ENCODE data around the gene CPSF4L. TPM values are rescaled to one million over a fixed set of nuclear protein-coding genes. Genes with fewer than 3 reads are reported as not detected.

Gene CPSF4L
- total and polyA plus RNA-seq, 7 experiments from 2014 or later = not detected

DNA sequence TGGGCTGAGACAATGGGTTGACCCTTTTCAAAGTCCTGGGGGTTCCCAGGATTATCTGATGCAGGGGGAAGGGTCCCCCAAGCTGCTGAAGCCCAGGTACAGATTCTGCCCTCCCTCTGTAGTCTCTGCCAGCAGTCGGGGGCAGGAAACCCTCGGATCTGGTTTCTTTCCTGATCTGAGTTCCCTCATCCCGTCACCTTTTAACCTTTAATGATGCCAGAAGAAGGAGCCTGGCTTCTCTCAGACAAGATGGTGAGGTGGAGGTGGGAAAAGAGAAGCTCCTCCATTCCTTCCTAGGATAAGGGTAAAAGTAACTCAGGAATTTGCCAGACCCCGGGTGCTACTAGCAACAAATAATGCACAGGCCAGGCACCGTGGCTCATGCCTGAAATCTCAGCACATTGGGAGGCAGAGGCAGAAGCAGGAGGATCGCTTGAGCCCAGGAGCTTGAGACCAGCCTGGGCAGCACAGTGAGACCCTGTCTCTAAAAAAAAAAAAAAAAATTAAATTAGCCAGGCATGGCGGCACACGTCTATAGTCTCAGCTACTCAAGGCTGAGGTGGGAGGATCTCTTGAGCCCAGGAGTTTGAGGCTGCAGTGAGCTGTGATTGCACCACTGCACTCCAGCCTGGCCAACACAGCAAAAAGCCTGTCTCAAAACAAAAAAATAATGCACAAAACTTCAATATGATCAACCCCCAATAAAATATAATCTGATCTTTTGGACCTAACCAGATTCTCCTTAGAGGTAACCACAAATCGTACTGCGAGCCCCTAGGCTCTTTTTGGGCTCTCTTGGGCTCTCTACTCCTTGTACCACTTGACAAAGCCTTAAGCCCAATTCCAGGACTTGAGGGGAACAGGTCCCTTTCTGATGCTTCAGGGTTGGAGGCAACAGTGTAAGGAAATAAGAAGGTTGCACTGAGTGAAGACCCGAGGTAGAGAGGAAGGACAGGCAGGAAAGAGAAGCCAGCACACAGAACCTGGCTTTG lies 44.5 kb upstream of the CPSF4L start:
- intact Hi-C loops (cut with micrococcal nuclease) = no loop called here
- no peak overlapping the region for H3K27ac ChIP-seq (ENCODE audit: low read depth, low read length)

DNA sequence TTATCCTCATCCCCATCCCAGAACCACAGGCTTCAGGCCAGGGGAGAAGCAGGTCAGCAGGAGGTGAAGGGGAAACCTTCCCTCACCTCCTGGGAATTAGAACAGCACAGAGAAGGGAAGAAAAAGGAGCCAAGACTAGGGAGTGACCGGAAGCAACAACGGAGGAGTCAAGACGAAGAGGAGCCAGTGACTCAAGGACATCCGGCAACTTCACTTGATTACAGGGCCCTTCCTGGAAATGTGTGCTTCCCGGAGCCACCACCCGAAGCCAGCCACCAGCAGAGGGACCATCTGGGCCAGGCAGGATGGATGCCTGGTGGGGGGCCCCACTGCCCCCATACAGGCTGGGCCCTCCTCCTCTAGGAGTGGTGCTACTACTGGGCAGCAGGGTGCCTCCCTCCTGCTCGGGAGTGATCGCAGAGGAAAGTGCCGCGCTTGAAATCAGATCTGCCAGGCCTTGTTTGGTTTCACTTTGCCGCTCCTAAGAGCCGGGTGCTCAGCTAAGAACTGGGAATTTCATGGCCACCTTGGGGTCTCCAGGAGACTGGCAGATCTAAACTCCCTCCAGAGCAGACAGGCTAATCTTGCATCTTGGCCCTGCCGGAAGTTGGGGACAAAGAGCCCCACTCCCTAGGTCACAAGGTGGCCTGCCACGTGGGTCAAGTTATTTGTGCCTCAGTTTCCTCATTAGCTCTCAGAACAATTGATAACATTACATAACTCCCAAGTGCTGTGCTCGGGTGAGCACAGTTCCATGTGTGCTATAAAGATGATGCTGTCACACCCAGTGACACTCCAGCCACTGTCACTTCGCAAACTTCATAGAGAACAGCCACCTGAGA lies 43.5 kb upstream of the CPSF4L start:
- ChIA-PET CTCF (no interaction called here), POLR2A (no interaction called here)
- ATAC-seq = peak; percentile 40
- H3K27ac Mint-ChIP-seq = no peak overlapping the region
- peak overlapping the region in 4 of 10 donors; percentile 19 to 48 (median 40) for H3K4me3 Mint-ChIP-seq
- no peak overlapping the region for H3K4me3 ChIP-seq (ENCODE audit: low read length)
- intact Hi-C loops (cut with micrococcal nuclease) = no loop called here
- peaks cover 0 to 1% (median 0%) of the 10 kb centered on the region in 11 donors for H3K9me3 Mint-ChIP-seq
- no peak overlapping the region for H3K27ac ChIP-seq (ENCODE audit: low read depth, low read length)
- H3K27me3 Mint-ChIP-seq = peaks cover 0 to 7% (median 4%) of the 10 kb centered on the region in 5 donors
- peaks cover 5 to 7% of the 10 kb centered on the region in 2 donors for H3K4me1 ChIP-seq (ENCODE audit: control insufficient read depth in 2 of 2, insufficient read depth in 2 of 2, low read length in 2 of 2)
- H3K36me3 Mint-ChIP-seq = no peaks in the 10 kb centered on the region
- H3K27me3 ChIP-seq (ENCODE audit: control insufficient read depth in 2 of 2, insufficient read depth in 2 of 2, low read length in 2 of 2) = no peaks in the 10 kb centered on the region
- no peaks in the 10 kb centered on the region for H3K36me3 ChIP-seq (ENCODE audit: control insufficient read depth in 2 of 3, insufficient read depth in 3 of 3, low read length in 3 of 3)
- H3K4me1 Mint-ChIP-seq = peaks cover 6 to 15% (median 10%) of the 10 kb centered on the region in 7 donors
- DNase-seq = no peak
- H3K9me3 ChIP-seq (ENCODE audit: control insufficient read depth in 2 of 3, low read length in 3 of 3) = no peaks in the 10 kb centered on the region

More for the DNA sequence above, 44.5 kb upstream of the CPSF4L start:
- Histone ChIP-seq H3K9me3 (ENCODE audit: control insufficient read depth in 2 of 3, low read length in 3 of 3) (no peaks in the 10 kb centered on the region), H3K36me3 (ENCODE audit: control insufficient read depth in 2 of 3, insufficient read depth in 3 of 3, low read length in 3 of 3) (no peaks in the 10 kb centered on the region), H3K4me1 (ENCODE audit: control insufficient read depth in 2 of 2, insufficient read depth in 2 of 2, low read length in 2 of 2) (peaks cover 9 to 10% of the 10 kb centered on the region in 2 donors), H3K4me3 (ENCODE audit: low read length) (no peak overlapping the region), H3K27me3 (ENCODE audit: control insufficient read depth in 2 of 2, insufficient read depth in 2 of 2, low read length in 2 of 2) (no peaks in the 10 kb centered on the region)
- no peak overlapping the region for H3K27ac Mint-ChIP-seq
- peaks cover 9 to 19% (median 14%) of the 10 kb centered on the region in 7 donors for H3K4me1 Mint-ChIP-seq
- POLR2A ChIA-PET = no interaction called here
- CTCF ChIA-PET = no interaction called here
- ATAC-seq (no peak), DNase-seq (no peak)
- H3K27me3 Mint-ChIP-seq = peaks cover 0 to 9% (median 4%) of the 10 kb centered on the region in 5 donors
- no peaks in the 10 kb centered on the region for H3K36me3 Mint-ChIP-seq
- H3K4me3 Mint-ChIP-seq = no peak overlapping the region
- H3K9me3 Mint-ChIP-seq = peaks cover 0 to 1% (median 0%) of the 10 kb centered on the region in 11 donors

DNA sequence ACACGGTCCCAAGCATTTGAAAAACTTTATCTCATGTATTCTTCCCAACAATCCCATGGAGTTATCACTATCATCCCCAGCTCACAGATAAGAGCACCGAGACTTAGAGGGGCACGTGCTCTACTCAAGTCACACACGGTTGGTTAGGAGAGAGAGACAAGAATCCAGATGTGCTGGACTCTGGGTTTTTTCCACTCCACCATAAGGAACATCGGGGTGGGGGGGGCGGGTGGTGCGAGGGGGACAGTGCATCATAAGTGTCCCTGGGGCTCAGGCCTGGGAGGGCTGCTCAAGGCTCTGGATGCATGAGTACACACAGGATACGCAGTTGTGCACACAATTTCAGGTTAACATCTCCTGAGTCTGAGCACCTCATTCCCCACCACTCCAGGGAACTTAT lies 42.8 kb upstream of the CPSF4L start:
- POLR2A ChIA-PET = no interaction called here
- no peaks in the 10 kb centered on the region for H3K4me1 ChIP-seq (ENCODE audit: control insufficient read depth in 2 of 2, insufficient read depth in 2 of 2, low read length in 2 of 2)
- intact Hi-C loops (cut with micrococcal nuclease) = no loop called here
- H3K4me3 ChIP-seq (ENCODE audit: low read length) = no peak overlapping the region
- no peak overlapping the region for H3K27ac Mint-ChIP-seq
- no peaks in the 10 kb centered on the region for H3K27me3 ChIP-seq (ENCODE audit: control insufficient read depth in 2 of 2, insufficient read depth in 2 of 2, low read length in 2 of 2)
- H3K27me3 Mint-ChIP-seq = peaks cover 0 to 5% (median 3%) of the 10 kb centered on the region in 5 donors
- peaks cover 0 to 12% (median 3%) of the 10 kb centered on the region in 7 donors for H3K4me1 Mint-ChIP-seq
- no peaks in the 10 kb centered on the region for H3K36me3 Mint-ChIP-seq
- no peaks in the 10 kb centered on the region for H3K9me3 ChIP-seq (ENCODE audit: control insufficient read depth in 2 of 3, low read length in 3 of 3)
- H3K4me3 Mint-ChIP-seq = peak overlapping the region in 1 of 10 donors; percentile 39
- H3K36me3 ChIP-seq (ENCODE audit: control insufficient read depth in 2 of 3, insufficient read depth in 3 of 3, low read length in 3 of 3) = no peaks in the 10 kb centered on the region
- CTCF ChIA-PET = interaction anchor here (0.7 kb wide), 1 partner anchor 24 kb away, joined by 6 read pairs; no protein-coding TSS in a partner anchor
- no peak overlapping the region for H3K27ac ChIP-seq (ENCODE audit: low read depth, low read length)
- no peaks in the 10 kb centered on the region for H3K9me3 Mint-ChIP-seq
- DNase-seq (no peak), ATAC-seq (no peak)

DNA sequence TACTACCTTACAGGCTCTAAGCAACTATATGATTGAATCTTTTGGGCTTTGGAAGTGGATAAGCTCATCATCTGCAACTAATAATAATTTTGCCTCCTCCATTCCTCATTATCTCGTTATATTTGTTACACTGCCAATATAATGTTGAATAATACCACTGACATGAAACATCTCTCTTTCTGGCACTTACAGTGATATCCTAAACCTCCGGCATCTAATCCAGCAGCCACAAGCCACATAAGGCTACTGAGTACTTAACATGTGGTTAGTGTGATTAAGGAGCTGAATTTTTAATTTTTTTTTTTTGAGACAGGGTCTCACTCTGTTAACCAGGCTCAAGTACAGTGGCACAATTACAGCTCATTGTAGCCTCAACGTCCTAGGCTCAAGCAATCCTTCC lies 40.5 kb upstream of the CPSF4L start:
- Histone ChIP-seq H3K27ac (ENCODE audit: low read depth, low read length) (no peak overlapping the region), H3K4me1 (ENCODE audit: control insufficient read depth in 2 of 2, insufficient read depth in 2 of 2, low read length in 2 of 2) (no peaks in the 10 kb centered on the region), H3K27me3 (ENCODE audit: control insufficient read depth in 2 of 2, insufficient read depth in 2 of 2, low read length in 2 of 2) (no peaks in the 10 kb centered on the region), H3K9me3 (ENCODE audit: control insufficient read depth in 2 of 3, low read length in 3 of 3) (no peaks in the 10 kb centered on the region), H3K36me3 (ENCODE audit: control insufficient read depth in 2 of 3, insufficient read depth in 3 of 3, low read length in 3 of 3) (no peaks in the 10 kb centered on the region), H3K4me3 (ENCODE audit: low read length) (no peak overlapping the region)
- ATAC-seq (no peak), DNase-seq (no peak)
- Mint-ChIP-seq H3K27me3 (peaks cover 0 to 5% (median 4%) of the 10 kb centered on the region in 5 donors), H3K36me3 (no peaks in the 10 kb centered on the region), H3K4me3 (no peak overlapping the region), H3K27ac (no peak overlapping the region), H3K4me1 (peaks cover 0 to 8% (median 0%) of the 10 kb centered on the region in 7 donors), H3K9me3 (no peaks in the 10 kb centered on the region)
- ChIA-PET CTCF (no interaction called here), POLR2A (no interaction called here)
- intact Hi-C loops (cut with micrococcal nuclease) = no loop called here

DNA sequence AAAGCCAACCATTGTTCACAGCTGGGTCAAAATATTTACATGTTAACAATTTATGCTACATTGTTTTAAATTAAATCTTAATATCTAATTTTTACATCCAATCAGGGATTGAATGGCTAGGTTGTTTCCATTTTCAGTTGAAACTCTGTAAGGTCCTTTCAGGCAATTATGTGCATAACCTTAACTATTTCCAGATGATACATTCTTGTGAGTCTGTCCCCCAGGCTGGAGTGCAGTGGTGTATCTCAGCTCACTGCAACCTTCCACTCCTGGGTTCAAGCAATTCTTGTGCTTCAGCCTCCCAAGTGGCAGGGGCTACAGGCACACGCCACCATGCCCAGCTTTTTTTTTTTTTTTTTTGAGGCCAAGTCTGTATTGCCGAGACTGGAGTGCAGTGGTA lies 39.7 kb upstream of the CPSF4L start:
- peaks cover 0 to 5% (median 4%) of the 10 kb centered on the region in 5 donors for H3K27me3 Mint-ChIP-seq
- Histone ChIP-seq H3K4me1 (ENCODE audit: control insufficient read depth in 2 of 2, insufficient read depth in 2 of 2, low read length in 2 of 2) (no peaks in the 10 kb centered on the region), H3K27me3 (ENCODE audit: control insufficient read depth in 2 of 2, insufficient read depth in 2 of 2, low read length in 2 of 2) (no peaks in the 10 kb centered on the region), H3K9me3 (ENCODE audit: control insufficient read depth in 2 of 3, low read length in 3 of 3) (no peaks in the 10 kb centered on the region), H3K36me3 (ENCODE audit: control insufficient read depth in 2 of 3, insufficient read depth in 3 of 3, low read length in 3 of 3) (no peaks in the 10 kb centered on the region), H3K4me3 (ENCODE audit: low read length) (no peak overlapping the region), H3K27ac (ENCODE audit: low read depth, low read length) (no peak overlapping the region)
- H3K9me3 Mint-ChIP-seq = no peaks in the 10 kb centered on the region
- ATAC-seq = no peak
- no peaks in the 10 kb centered on the region for H3K36me3 Mint-ChIP-seq
- no peak for DNase-seq
- no peak overlapping the region for H3K27ac Mint-ChIP-seq
- H3K4me1 Mint-ChIP-seq = peaks cover 0 to 8% (median 0%) of the 10 kb centered on the region in 7 donors
- intact Hi-C loops (cut with micrococcal nuclease) = no loop called here
- POLR2A ChIA-PET = no interaction called here
- no peak overlapping the region for H3K4me3 Mint-ChIP-seq
- CTCF ChIA-PET = no interaction called here

DNA sequence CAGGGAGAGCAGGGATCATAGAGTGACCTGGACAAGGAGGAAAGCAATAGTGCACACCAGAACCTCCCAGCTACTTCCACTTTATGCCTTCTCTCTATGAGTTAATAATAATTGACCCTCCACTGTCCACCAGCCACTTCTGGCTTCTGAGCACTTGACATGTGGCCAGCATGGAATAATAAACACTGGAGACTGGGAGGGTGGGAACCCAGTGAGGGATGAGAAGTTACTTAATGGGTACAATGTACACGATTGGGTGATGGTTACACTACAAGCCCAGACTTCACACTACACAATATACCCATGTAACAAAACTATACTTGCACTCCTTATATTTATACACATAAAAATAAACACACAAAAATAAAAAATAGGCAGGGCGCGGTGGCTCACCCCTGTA lies 38.7 kb upstream of the CPSF4L start:
- no peaks in the 10 kb centered on the region for H3K27me3 ChIP-seq (ENCODE audit: control insufficient read depth in 2 of 2, insufficient read depth in 2 of 2, low read length in 2 of 2)
- H3K27ac ChIP-seq (ENCODE audit: low read depth, low read length) = no peak overlapping the region
- Mint-ChIP-seq H3K36me3 (no peaks in the 10 kb centered on the region), H3K27me3 (peaks cover 0 to 5% (median 4%) of the 10 kb centered on the region in 5 donors), H3K4me3 (no peak overlapping the region), H3K27ac (no peak overlapping the region), H3K4me1 (peaks cover 0 to 8% (median 0%) of the 10 kb centered on the region in 7 donors), H3K9me3 (no peaks in the 10 kb centered on the region)
- intact Hi-C loops (cut with micrococcal nuclease) = no loop called here
- no peak overlapping the region for H3K4me3 ChIP-seq (ENCODE audit: low read length)
- ATAC-seq (no peak), DNase-seq (no peak)
- no peaks in the 10 kb centered on the region for H3K36me3 ChIP-seq (ENCODE audit: control insufficient read depth in 2 of 3, insufficient read depth in 3 of 3, low read length in 3 of 3)
- ChIA-PET CTCF (no interaction called here), POLR2A (no interaction called here)
- no peaks in the 10 kb centered on the region for H3K4me1 ChIP-seq (ENCODE audit: control insufficient read depth in 2 of 2, insufficient read depth in 2 of 2, low read length in 2 of 2)
- H3K9me3 ChIP-seq (ENCODE audit: control insufficient read depth in 2 of 3, low read length in 3 of 3) = no peaks in the 10 kb centered on the region

All from naive thymus-derived CD4-positive, alpha-beta T cell (primary cell).